A549 (cell line): ENCODE measurements around the gene SMG9. TPM values are rescaled to one million over a fixed set of nuclear protein-coding genes. Genes with fewer than 3 reads are reported as not detected.
A peak's percentile ranks its signal among the peaks of the same experiment; 100 is the strongest.

Experiments
- ATAC-seq, 2 experiments: fragments of 200-7000 bp in 1 of 2; fragments of >200 bp in 1 of 2; cut with Nextera tagmentation in 1 of 2; cut with Tn5 transposase in 1 of 2; 3 replicates each; pipeline versions ENCODE4 v1.8.0 to v1.9.1; 2018 to 2020; ENCODE audit warnings: mild to moderate bottlenecking in 1 of 2, moderate library complexity in 1 of 2
- CTCF ChIA-PET: fragments of 300-600 bp; sonication (Branson Sonifier 250); formaldehyde crosslinking; extraction: SDS; loops from one replicate; lab custom pipeline; 2021; ENCODE audit warnings: antibody characterized with exemption, inconsistent platforms; lab: Yijun Ruan, JAX
- POLR2A ChIA-PET: fragments of 350-600 bp; formaldehyde crosslinking; extraction: SDS; loops from one replicate; lab custom pipeline; 2021; ENCODE audit warnings: antibody characterized with exemption, inconsistent platforms; lab: Yijun Ruan, JAX
- DNase-seq, 2 experiments: peaks; one replicate each; pipeline versions ENCODE4 v3.0.0 to v3.0.0-alpha.2; 2011 to 2016; ENCODE audit warnings: low read depth in 1 of 2, low spot score in 1 of 2
- FAIRE-seq: peaks from 2 replicates; lab custom pipeline; 2011; peaks lifted over from hg19 to GRCh38; lab: Jason Lieb, UNC
- H3K27ac ChIP-seq, 2 experiments: fragments of >200 bp; sonication (Bioruptor Twin); formaldehyde crosslinking; 3 replicates each; pipeline ENCODE4 v1.5.1; 2016 to 2017
- H3K4me1 ChIP-seq: fragments of >200 bp; sonication (Bioruptor Twin); formaldehyde crosslinking; 3 replicates; pipeline ENCODE4 v1.6.1; 2016
- H3K4me2 ChIP-seq: fragments of >200 bp; sonication (Bioruptor Twin); formaldehyde crosslinking; 3 replicates; pipeline ENCODE4 v1.6.1; 2016
- H3K4me3 ChIP-seq: fragments of >200 bp; sonication (Bioruptor Twin); formaldehyde crosslinking; 3 replicates; pipeline ENCODE4 v1.5.1; 2016
- H3K9me3 ChIP-seq: fragments of >200 bp; sonication (Bioruptor Twin); formaldehyde crosslinking; 3 replicates; pipeline ENCODE4 v1.6.1; 2016
- BHLHE40 ChIP-seq: IDR thresholded peaks from 2 replicates; pipeline ENCODE4 v1.6.1; 2012; ENCODE audit warnings: low read depth, low read length, inconsistent platforms
- CBX8 ChIP-seq: fragments of 200-600 bp; sonication (generic); IDR thresholded peaks from 2 replicates; pipeline ENCODE4 v1.6.1; 2016
- CEBPB ChIP-seq, 2 experiments: fragments of >200 bp in 1 of 2; sonication (Bioruptor Twin) in 1 of 2; formaldehyde crosslinking in 1 of 2; IDR thresholded peaks; 2 replicates each; pipeline ENCODE4 v1.6.1; 2012 to 2016
- CTCF ChIP-seq: fragments of >200 bp; sonication (Bioruptor Twin); formaldehyde crosslinking; IDR thresholded peaks from 3 replicates; pipeline ENCODE4 v1.5.1; 2016
- E2F6 ChIP-seq: IDR thresholded peaks from 2 replicates; pipeline ENCODE4 v1.6.1; 2012; ENCODE audit warnings: low read depth, borderline replicate concordance
- EHF ChIP-seq: fragments of 250-450 bp; sonication (Bioruptor Pico); IDR thresholded peaks from 2 replicates; pipeline ENCODE4 v1.5.0; 2020; ENCODE audit warnings: mild to moderate bottlenecking
- EP300 ChIP-seq, 2 experiments: fragments of >200 bp; sonication (Bioruptor Twin); formaldehyde crosslinking; IDR thresholded peaks; 2 replicates in 1 of 2; 3 replicates in 1 of 2; pipeline ENCODE4 v1.6.1; 2016 to 2017
- ESRRA ChIP-seq: fragments of 150-350 bp; IDR thresholded peaks from 2 replicates; pipeline ENCODE4 v1.6.1; 2014; ENCODE audit warnings: mild to moderate bottlenecking, low read length, borderline replicate concordance
- FOSL2 ChIP-seq, 2 experiments: fragments of 450-650 bp in 1 of 2; fragments of >200 bp in 1 of 2; sonication (Bioruptor Twin) in 1 of 2; formaldehyde crosslinking; IDR thresholded peaks; 2 replicates each; pipeline versions ENCODE4 v1.5.0 to v1.6.1; 2016 to 2020; ENCODE audit warnings: mild to moderate bottlenecking in 1 of 2, moderate library complexity in 1 of 2
- HEYL ChIP-seq: fragments of 250-450 bp; sonication (Bioruptor Pico); IDR thresholded peaks from 2 replicates; pipeline ENCODE4 v1.8.0; 2021; ENCODE audit warnings: mild to moderate bottlenecking, moderate library complexity
- HMGXB4 ChIP-seq: fragments of 250-450 bp; sonication (Bioruptor Pico); IDR thresholded peaks from 2 replicates; pipeline ENCODE4 v1.5.0; 2021; ENCODE audit warnings: mild to moderate bottlenecking, moderate library complexity, borderline replicate concordance
- HOXA7 ChIP-seq: fragments of 250-450 bp; sonication (Bioruptor Pico); IDR thresholded peaks from 2 replicates; pipeline ENCODE4 v1.5.0; 2020; ENCODE audit warnings: mild to moderate bottlenecking, moderate library complexity
- HOXB13 ChIP-seq: fragments of 250-450 bp; sonication (Bioruptor Pico); IDR thresholded peaks from 2 replicates; pipeline ENCODE4 v1.5.0; 2020; ENCODE audit warnings: low read depth, mild to moderate bottlenecking, moderate library complexity
- HOXB5 ChIP-seq: fragments of 250-450 bp; sonication (Bioruptor Pico); IDR thresholded peaks from 2 replicates; pipeline ENCODE4 v1.5.0; 2020; ENCODE audit warnings: mild to moderate bottlenecking, moderate library complexity
- KDM1A ChIP-seq: fragments of 200-600 bp; sonication (generic); IDR thresholded peaks from 2 replicates; pipeline ENCODE4 v1.6.1; 2016; ENCODE audit warnings: low read depth, mild to moderate bottlenecking
- MAX ChIP-seq: IDR thresholded peaks from 2 replicates; pipeline ENCODE4 v1.6.1; 2012
- MYC ChIP-seq: IDR thresholded peaks from 2 replicates; pipeline ENCODE4 v1.6.1; 2012; ENCODE audit warnings: mild to moderate bottlenecking, inconsistent platforms, low read length, improper control_type of control experiment, borderline replicate concordance
- NR3C1 ChIP-seq: fragments of >200 bp; sonication (Bioruptor Twin); formaldehyde crosslinking; IDR thresholded peaks from 3 replicates; pipeline ENCODE4 v1.6.1; 2017
- POLR2A ChIP-seq: IDR thresholded peaks from 2 replicates; pipeline ENCODE4 v1.6.1; 2012; ENCODE audit warnings: mild to moderate bottlenecking, low read length
- POLR2AphosphoS2 ChIP-seq: conservative IDR thresholded peaks from 2 replicates; pipeline ENCODE4 v1.6.1; 2012; ENCODE audit warnings: low read length, improper control_type of control experiment, inconsistent platforms
- RAD21 ChIP-seq, 2 experiments: fragments of >200 bp in 1 of 2; sonication (Bioruptor Twin) in 1 of 2; formaldehyde crosslinking in 1 of 2; IDR thresholded peaks in 1 of 2; conservative IDR thresholded peaks in 1 of 2; 2 replicates in 1 of 2; 3 replicates in 1 of 2; pipeline ENCODE4 v1.6.1; 2012 to 2018; ENCODE audit warnings: inconsistent platforms in 1 of 2
- RCOR1 ChIP-seq: fragments of 150-350 bp; IDR thresholded peaks from 2 replicates; pipeline ENCODE4 v1.6.1; 2014; ENCODE audit warnings: antibody characterized with exemption, low read length, low read depth
- RFX5 ChIP-seq: fragments of 450-650 bp; IDR thresholded peaks from 2 replicates; pipeline ENCODE4 v1.7.1; 2014; ENCODE audit warnings: antibody characterized with exemption, mild to moderate bottlenecking, moderate library complexity
- RNF2 ChIP-seq: fragments of 200-600 bp; sonication (generic); IDR thresholded peaks from 2 replicates; pipeline ENCODE4 v1.6.1; 2016; ENCODE audit warnings: low read depth, mild to moderate bottlenecking, antibody characterized with exemption, moderate library complexity, borderline replicate concordance
- TP53 ChIP-seq: fragments of 250-450 bp; sonication (Bioruptor Pico); IDR thresholded peaks from 2 replicates; pipeline ENCODE4 v1.5.0; 2021; ENCODE audit warnings: mild to moderate bottlenecking, moderate library complexity
- ZC3H11A ChIP-seq: fragments of 450-650 bp; IDR thresholded peaks from 2 replicates; pipeline ENCODE4 v1.6.1; 2014; ENCODE audit warnings: antibody characterized with exemption, mild to moderate bottlenecking
- ZFP36 ChIP-seq: fragments of 450-650 bp; IDR thresholded peaks from 2 replicates; pipeline ENCODE4 v1.6.1; 2014; ENCODE audit warnings: borderline replicate concordance; ENCODE audit not compliant: partially characterized antibody
- ZSCAN20 ChIP-seq: fragments of 250-450 bp; sonication (Bioruptor Pico); IDR thresholded peaks from 2 replicates; pipeline ENCODE4 v1.8.0; 2022; ENCODE audit warnings: mild to moderate bottlenecking, moderate library complexity
- WGBS: methylation state at CpG from one replicate; pipeline ENCODE4 v1.1.6; 2017; ENCODE audit errors: missing lambda C conversion rate; 5-methylcytosine and 5-hydroxymethylcytosine counted together
- polyA plus RNA-seq, 4 experiments: library from polyadenylated mRNA; depleted of rRNA in 3 of 4; stranded (reverse); fragments of >200 nt; fragmentation: RNase III in 1 of 4; extraction: RNeasy Plus Mini Kit Qiagen cat#74134 plus additional on column Dnase treatment in 1 of 4; gene quantifications; 2 replicates in 3 of 4; 3 replicates in 1 of 4; pipeline ENCODE4 v1.2.3, GENCODE V29; 2011 to 2017

Gene SMG9
- polyA plus RNA-seq, 2 of the 4 experiments (the other 2 are of a cell fraction), result 14.2 to 44.2 TPM

- peak within 1 kb of the TSS; percentile 92 to 95 for H3K27ac ChIP-seq
- H3K4me2 ChIP-seq, result peak within 1 kb of the TSS; percentile 97
- TF ChIP-seq EHF (CRISPR knock-in tag) (no peak), ZC3H11A (no peak), MYC (peak; percentile 43; the same call in 1 of the 2 replicates), POLR2A (peak; percentile 77), HOXB5 (CRISPR knock-in tag) (no peak), ESRRA (no peak), E2F6 (0 out of 2 replicates have a peak, but pooled peaks have one; percentile 47), MAX (peak; percentile 83), RCOR1 (no peak), FOSL2 (IDR thresholded peaks at IDR 0.05) (no peak), FOSL2 (CRISPR knock-in tag; IDR thresholded peaks at IDR 0.05) (peak; percentile 65), CTCF (no peak), ZSCAN20 (CRISPR knock-in tag) (no peak), HOXB13 (no peak), KDM1A (no peak), CBX8 (no peak), RFX5 (no peak), HMGXB4 (CRISPR knock-in tag) (no peak), NR3C1 (no peak)
- ChIA-PET CTCF (interaction anchor here (1.0 to 24.0 kb wide), 6 partner anchors 19 to 186 kb away, joined by 3 to 565 read pairs (median 4); partner anchors contain the start of gene SMG9), POLR2A (interaction anchor here (0.5 to 4.3 kb wide), 10 partner anchors 14 to 464 kb away, joined by 3 to 19 read pairs (median 5); partner anchors contain the start of genes PLAUR and SMG9)
- WGBS, result 4% methylated on average over 10 of the region's 19 CpGs
- H3K4me3 ChIP-seq, result peak within 1 kb of the TSS; percentile 50
- FAIRE-seq, result no peak
- peak; percentile 44 to 51; a peak in 5 of 6 replicates for ATAC-seq
- no peaks in the 10 kb centered on the region for H3K9me3 ChIP-seq
- H3K4me1 ChIP-seq, result peaks cover 84% of the 10 kb centered on the region
- DNase-seq, result peak; percentile 77 to 84
Measured at GRCh38 chr19:43780706-43781525, 26.2 kb upstream of the SMG9 start, which contains the start of gene KCNN4. KCNN4 (minus strand) TSS chr19:43780973; CDS start chr19:43780861, 112 bp downstream.

- POLR2A ChIA-PET, result interaction anchor here (0.6 to 4.3 kb wide), 5 partner anchors 13 to 111 kb away, joined by 4 to 19 read pairs (median 6); partner anchors contain the start of genes PLAUR and SMG9
- WGBS, result 4% methylated on average over 3 of the region's 3 CpGs
- peak; percentile 51 for TF ChIP-seq CTCF
- TF ChIP-seq HEYL (CRISPR knock-in tag), result no peak
- no peak for TF ChIP-seq HOXA7 (CRISPR knock-in tag)
- peak; percentile 44 to 45 for TF ChIP-seq RAD21 (conservative IDR thresholded peaks at IDR 0.05 in 1 of 2, IDR thresholded peaks at IDR 0.05 in 1 of 2)
- TF ChIP-seq CEBPB (IDR thresholded peaks at IDR 0.05), result no peak
- no peak for TF ChIP-seq RNF2
- no peak for TF ChIP-seq ZFP36
- no peak for TF ChIP-seq EP300 (IDR thresholded peaks at IDR 0.05)
- no peak for TF ChIP-seq E2F6
- TF ChIP-seq TP53, result no peak
- no peak for TF ChIP-seq BHLHE40
- TF ChIP-seq POLR2AphosphoS2, result no peak
- TF ChIP-seq RFX5, result no peak
- no peak for TF ChIP-seq EHF (CRISPR knock-in tag)
- no peak for TF ChIP-seq HOXB13
Measured at GRCh38 chr19:43779820-43780219, 25.1 kb upstream of the SMG9 start.

More at GRCh38 chr19:43779820-43780219, 25.1 kb upstream of the SMG9 start:
- CTCF ChIA-PET, result interaction anchor here (0.7 to 24.0 kb wide), 9 partner anchors 14 to 225 kb away, joined by 3 to 565 read pairs (median 4); partner anchors contain the start of gene SMG9
- H3K4me1 ChIP-seq, result peaks cover 80% of the 10 kb centered on the region
- no peak for FAIRE-seq
- peak overlapping the region; percentile 92 to 95 for H3K27ac ChIP-seq
- peak; percentile 55 to 65 for DNase-seq
- peak overlapping the region; percentile 50 for H3K4me3 ChIP-seq
- peak overlapping the region; percentile 97 for H3K4me2 ChIP-seq
- no peaks in the 10 kb centered on the region for H3K9me3 ChIP-seq
- peak; percentile 19 to 25; a peak in 2 of 6 replicates for ATAC-seq
